GM18507 (cell line): Measurements from ENCODE around the gene ZNF823.
A peak's percentile ranks its signal among the peaks of the same experiment; 100 is the strongest.
"Not testable (repeated sequence)": the region's sequence is repeated elsewhere in the genome, so short reads cannot be mapped to it uniquely, and the experiment has no call there.

Experiments used
- DNase-seq: peaks from one replicate; pipeline ENCODE4 v3.0.0; 2011; ENCODE audit warnings: low read depth; ENCODE audit not compliant: insufficient read length; ENCODE audit errors: extremely low spot score
- FAIRE-seq: peaks from 2 replicates; lab custom pipeline; 2011; peaks lifted over from hg19 to GRCh38; lab: Jason Lieb, UNC

Gene ZNF823

DNA sequence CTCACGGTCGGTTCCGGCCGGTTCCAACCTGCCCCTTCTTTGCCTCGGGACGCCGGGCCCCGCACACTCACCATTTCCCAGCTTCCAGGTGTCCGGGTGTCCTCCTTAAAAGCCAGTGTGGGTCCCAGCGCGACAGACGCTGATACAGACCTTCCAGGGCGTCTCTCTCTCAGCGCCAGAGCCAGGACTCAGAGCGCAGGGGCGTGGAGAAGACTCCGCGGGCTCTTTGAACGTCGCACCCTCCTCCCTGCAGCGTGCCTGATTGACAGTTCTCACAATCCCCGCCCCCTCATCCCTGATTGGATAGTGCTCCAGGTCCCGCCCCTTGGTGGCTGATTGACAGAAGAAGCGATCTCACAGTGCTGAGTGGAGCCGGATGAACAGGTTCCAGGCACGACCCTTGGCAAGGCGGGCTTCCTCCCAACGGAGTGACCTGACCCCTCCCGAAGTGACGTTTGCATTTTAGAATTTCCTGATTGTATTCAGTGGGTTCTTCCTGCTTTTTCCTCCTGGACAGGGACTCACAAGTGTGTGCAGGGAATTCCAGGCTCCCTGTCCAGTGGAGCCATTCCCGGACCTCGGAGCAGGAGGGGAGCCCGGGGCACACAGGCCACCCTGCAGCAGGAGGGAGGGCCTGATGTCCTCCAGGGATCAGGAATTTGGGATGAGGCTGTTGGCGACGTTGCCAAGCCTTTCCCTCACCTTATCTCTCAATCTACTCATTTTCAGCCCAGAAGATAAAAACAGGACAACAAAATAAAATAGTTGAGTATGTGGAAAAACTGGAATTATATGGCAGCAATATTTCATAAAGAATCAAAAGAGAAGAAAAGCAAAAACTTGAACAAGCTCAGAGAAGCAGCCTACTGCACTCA lies at the start of gene ZNF823:
TSS of gene ZNF823 (minus strand) at position 201 of the 875 bp plus-strand sequence. CDS start at position 74, 127 bp downstream.
- FAIRE-seq (peak; percentile 98), DNase-seq (peak; percentile 84)

DNA sequence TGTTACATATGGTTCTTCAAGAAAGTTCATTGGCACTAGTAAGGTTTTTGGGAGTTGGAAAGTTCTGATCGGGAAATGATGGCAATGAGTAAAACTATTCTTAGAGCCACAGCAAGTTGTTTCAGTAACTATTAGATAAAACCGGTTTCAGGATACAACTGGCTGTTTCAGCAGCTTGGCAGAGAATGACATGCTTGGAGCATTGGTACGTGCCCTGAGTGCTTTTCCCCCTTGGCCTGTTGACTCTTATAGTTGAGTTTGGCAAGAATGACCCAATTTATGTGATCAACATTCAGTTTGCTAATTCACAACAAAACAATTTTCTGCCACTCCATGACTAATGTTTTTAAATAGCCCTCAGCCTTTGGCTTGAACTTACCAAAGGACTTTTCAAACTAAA lies 48.8 kb upstream of the ZNF823 start:
- FAIRE-seq (no peak), DNase-seq (no peak)

DNA sequence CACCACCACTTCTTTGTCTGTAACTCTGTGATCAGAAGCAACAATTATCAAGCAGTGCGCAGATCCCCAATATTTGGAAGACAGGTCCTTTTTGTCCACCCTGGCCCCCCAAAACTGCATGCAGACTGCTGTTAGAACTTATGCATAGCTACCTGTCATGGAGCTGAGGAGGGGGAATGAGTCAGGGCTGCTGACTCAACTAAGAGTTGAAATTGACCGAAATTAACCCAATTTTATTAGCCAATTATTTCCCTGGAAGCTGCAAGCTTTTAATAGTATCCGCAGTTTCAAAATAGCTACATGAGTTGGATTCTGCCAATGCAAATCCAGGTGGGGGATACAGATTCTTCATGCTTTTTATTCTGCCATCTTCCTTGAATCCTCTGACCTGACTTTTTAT lies 45.6 kb upstream of the ZNF823 start:
- DNase-seq (no peak), FAIRE-seq (no peak)

DNA sequence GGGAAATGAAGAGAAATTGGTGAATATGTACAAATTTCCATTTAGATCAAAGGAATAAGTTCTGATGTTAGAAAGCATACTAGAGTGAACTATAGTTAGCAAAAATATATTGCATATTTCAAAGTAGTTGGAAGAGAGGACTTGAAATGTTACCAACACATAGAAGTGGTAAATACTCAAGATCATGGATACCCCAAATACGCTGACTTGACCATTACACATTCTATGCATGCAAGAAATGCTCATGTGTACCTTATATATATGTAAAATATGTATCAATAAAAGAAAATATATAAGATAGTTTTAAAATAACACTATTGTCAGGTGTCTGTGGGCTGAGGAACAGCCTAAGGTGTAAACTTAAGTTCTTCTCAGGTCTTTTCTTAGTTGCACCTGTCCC lies 45.0 kb upstream of the ZNF823 start:
- DNase-seq = no peak
- no peak for FAIRE-seq

DNA sequence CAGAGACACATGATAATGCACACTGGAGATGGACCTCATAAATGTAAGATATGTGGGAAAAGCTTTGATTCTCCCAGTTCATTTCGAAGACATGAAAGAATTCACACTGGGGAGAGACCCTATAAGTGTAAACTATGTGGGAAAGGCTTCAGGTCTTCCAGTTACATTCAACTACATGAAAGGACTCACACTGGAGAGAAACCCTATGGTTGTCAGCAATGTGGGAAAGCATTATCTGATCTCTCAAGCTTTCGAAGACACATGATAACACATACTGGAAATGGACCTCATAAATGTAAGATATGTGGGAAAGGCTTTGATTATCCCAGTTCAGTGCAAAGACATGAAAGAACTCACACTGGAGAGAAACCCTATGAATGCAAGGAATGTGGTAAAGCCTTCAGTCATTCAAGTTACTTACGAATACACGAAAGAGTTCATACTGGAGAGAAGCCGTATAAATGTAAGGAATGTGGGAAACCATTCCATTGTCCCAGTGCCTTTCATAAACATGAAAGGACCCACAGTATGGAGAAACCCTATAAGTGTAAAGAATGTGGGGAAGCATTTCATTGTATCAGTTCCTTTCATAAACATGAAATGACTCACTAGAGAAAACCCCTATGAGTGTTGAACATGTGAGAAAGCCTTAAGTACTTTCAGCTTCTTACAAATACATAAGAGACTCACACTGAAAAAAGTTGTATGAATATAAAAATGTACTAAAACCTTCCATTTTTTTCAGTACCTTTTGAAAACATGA lies 42.7 kb upstream of the ZNF823 start:
- no peak for DNase-seq
- no peak for FAIRE-seq

DNA sequence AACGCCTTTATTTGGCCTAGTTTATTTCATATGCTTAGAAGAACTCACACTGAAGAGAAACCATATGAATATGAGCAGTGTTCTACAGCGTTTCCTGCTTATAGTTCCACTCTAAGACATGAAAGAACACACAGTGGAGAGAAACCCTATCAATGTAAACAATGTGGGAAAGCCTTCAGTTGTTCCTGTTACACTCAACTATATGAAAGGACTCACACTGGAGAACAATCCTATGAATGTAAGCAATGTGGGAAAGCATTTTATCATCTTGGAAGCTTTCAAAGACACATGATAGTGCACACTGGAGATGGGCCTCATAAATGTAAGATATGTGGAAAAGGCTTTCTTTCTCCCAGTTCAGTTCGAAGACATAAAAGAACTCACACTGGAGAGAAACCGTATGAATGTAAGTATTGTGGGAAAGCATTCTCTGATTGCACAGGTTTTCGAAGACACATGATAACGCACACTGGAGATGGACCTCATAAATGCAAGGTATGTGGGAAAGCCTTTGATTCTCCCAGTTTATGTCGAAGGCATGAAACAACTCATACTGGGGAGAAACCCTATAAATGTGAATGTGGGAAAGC lies 41.8 kb upstream of the ZNF823 start:
- FAIRE-seq (no peak), DNase-seq (no peak)

DNA sequence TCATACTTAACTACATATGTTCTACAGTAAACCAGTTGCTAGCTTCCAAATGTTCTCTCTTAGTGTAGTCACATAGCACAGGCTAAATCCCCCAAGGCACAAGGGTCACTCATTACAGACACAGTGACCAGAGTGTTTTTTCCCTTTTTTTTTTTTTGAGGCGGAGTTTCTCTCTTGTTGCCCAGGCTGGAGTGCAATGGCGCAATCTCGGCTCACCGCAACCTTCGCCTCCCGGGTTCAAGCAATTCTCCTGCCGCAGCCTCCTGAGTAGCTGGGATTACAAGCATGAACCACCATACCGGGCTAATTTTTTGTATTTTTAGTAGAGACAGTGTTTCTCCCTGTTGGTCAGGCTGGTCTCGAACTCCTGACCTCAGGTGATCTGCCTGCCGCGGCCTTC lies 37.9 kb upstream of the ZNF823 start:
- DNase-seq, FAIRE-seq: not testable (repeated sequence)

DNA sequence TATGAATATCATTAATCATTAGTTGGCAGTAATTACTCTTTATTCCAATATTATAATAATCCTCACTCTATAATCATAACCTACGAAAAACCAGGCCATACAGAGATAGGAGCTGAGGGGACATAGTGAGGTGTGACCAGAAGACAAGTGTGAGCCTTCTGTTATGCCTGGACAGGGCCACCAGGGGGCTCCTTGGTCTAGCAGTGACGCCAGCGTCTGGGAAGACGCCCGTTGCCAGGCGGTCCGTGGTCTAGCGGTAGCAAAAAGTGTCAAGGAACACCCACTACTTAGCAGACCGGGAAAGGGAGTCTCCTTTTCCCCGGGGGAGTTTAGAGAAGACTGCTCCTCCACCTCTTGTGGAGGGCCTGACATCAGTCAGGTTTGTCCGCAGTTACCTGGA lies 32.8 kb upstream of the ZNF823 start:
- not testable (repeated sequence) for DNase-seq, FAIRE-seq

DNA sequence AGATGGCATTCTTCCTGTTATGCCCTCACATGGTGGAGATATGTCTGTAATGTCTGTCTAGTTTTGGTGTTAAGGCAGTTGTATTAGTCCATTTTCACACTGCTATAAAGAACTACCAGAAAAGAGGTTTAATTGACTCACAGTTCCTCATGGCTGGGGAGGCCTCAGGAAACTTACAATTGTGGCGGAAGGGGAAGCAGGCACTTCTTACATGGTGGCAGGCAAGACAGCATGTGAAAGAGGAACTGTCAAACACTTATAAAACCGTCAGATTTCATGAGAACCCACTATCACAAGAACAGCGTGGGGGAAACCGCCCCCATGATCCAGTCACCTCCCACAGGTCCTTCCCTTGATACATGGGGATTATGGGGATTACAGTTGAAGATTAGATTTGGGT lies 31.2 kb upstream of the ZNF823 start:
- FAIRE-seq = no peak
- DNase-seq = no peak

DNA sequence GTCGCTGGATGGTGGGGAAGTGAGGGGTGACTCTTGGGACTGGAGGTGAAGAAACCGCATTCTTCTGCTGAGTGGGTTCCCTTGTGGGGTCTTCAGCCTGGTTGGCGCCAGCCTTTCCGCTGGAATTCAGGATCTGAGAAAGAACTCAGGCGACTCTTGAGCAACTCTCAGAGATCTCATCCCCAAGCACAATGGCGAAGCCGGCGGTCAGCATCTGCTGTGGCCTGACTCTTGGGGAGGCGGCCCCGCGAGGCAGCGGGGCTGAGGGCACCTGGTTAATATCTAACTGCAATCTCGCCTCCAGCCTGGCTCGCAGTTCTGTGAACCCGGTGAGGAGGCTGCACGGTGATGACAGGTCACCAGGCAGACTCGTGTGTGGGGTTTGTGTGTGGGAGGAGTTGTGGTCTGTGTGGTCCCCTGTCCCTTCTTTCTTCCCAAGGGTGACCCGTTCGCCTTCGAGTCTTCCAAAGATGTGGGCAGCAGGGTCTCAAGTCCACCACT lies 28.9 kb upstream of the ZNF823 start:
- DNase-seq (peak; percentile 37), FAIRE-seq (peak; percentile 26)

DNA sequence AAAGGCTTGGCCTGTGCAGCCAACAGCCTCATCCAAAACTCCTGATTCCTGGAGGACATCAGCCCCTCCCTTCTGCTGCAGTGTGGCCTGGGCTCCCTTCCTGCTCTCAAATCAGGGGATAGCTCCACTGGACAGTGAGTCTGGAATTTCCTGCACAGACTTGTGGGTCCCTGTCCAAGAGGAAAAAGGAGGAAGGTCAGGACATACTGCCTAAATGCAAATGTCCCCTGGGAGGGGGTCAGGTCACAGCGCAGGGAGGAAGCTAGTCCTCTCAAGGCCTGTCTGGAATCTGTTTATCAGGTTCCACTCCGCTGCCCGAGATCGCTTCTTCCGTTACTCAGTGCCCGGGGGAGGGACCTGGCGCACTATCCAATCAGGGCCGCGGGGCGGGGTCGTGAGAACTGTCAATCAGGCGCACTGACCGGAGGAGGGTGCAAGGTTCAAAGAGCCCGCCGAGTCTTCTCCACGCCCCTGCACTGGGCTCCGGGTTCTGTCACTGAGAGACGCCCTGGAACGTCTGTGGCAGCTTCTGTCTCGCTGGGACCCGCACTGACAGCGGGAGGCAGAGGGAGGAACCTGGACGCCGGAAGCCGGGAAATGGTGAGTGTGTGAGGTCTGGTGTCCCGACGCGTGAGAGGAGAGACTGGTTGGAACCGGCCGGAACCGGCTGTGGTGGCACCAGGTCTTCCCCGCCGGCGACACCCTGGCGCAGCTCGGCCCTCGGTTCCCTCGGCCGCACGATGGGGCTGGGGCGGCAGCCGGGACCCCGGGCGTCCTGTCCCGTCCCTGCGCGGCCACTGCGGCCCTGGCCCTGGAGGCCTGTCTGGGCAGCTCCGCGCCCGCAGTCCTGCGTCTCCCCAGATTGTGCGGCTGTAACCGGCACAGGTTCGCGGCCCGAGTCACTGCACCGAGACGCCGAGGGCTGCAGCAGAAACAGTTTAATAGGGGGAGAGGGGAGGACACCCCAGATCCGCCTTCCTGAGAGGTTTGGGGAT lies 28.1 kb upstream of the ZNF823 start, which contains the start of gene ZNF441:
TSS of gene ZNF441 (plus strand) at position 404 of the 995 bp plus-strand sequence. CDS start at position 598, 194 bp downstream.
- peak; percentile 96 for FAIRE-seq
- DNase-seq = peak; percentile 87

DNA sequence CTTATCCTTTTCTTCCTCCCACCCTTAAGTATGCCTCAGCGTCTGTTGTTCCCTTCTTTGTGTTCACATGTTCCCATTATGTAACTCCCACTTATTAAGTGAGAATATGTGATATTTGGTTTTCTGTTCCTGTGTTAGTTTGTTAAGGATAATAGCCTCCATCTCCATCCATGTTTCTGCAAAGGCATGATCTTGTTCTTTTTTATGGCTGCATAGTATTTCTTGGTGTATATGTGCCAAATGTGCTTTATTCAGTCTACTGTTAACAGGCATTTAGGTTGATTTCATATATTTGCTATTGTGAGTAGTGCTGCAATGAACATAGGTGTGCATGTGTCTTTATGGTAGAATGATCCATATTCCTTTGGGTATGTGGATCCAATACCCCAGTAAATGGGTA lies 24.9 kb upstream of the ZNF823 start:
- DNase-seq = no peak
- FAIRE-seq = no peak

DNA sequence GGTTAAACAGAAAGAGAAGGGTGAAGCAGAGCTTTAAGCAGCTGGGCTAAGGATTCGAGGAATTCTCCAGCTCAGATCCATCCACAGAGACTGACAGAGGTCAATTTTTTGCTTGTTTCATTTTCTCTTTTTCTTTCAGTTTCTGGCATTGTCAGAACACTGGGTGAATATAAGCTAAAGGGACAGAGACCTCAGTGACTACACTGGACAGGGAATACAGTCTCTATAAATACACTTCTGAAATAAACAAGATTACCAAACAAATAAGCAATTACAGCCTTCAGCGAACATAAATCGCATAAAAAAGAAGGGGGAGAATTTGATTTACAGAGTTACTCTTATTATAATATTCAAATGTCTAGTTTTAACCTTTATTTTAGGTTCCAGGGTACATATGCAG lies 24.4 kb upstream of the ZNF823 start:
- no peak for DNase-seq
- FAIRE-seq = no peak

DNA sequence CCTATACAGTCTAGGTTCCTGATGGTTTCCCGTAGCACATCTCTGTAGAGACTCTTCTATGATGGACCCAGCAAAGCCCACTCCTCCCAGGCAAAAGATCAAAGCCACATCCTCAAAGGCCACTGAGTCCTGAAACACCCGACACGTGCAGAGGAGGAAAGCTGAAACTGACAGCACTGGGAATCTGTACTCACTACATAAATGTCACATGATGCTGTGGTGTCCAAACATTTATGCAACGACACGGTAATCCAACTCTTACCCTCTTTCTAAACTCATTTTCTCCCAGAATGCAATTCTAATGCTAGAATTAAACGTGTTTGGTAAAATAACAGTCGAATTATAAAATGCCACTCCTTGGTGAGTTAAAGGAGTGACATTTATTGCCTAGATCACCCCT lies 21.1 kb upstream of the ZNF823 start:
- no peak for FAIRE-seq
- DNase-seq = no peak

DNA sequence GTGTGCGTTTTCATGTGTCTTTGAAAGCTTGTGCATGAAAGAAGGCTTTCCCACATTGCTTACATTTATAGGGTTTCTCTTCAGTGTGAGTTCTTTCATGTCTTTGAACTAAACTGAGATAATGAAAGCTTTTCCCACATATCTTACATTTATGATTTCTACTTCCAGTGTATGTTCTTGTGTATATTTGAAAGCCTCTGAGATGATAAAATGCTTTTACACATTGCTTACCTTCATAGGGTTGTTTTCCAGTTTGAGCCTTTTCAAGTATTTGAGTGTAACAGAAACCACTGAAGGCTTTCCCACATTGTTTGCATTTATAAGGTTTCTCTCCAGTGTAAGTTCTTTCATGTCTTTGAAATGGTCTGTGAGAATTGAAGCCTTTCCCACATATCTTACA lies 18.2 kb upstream of the ZNF823 start:
- FAIRE-seq (no peak), DNase-seq (no peak)

DNA sequence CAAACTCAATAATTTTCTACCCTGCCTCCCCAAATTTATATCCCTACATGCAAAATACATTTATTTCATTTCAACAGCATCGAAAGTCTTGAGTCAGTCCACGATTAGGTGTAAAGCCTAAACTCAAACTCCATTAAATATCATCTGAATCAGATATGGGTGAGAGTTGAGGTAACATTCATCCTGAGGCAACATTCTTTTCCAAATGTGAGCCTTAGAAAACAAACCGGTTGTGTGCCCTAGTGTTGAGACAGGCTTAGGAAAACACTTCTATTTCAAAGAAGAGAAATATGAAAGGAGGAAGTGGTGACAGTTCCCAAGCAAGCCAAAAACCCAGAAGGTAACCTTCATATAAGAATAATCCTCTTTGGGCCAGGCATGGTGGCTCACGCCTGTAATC lies 15.9 kb upstream of the ZNF823 start:
- FAIRE-seq (no peak), DNase-seq (no peak)

DNA sequence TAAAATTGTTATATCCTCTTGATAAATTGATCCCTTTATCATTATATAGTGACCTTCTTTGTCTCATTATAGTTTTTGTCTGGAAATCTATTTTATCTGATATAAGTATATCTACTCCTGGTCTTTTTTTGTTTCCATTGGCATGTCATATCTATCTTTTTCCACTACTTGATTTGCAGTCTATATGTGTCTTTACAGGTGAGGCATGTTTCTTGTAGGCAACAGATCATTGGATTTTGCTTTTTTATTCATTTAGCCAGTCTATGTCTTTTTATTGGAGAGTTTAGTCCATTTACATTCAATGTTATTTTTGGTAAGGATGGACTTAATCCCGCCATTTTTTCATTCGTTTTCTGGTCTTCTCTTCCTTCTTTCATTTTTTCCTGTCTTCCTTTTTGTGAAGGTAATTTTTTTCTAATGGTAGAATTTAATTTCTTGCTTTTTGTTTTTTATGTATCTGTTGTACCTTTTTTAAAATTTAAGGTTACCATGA lies 13.5 kb upstream of the ZNF823 start:
- DNase-seq (no peak), FAIRE-seq (no peak)

DNA sequence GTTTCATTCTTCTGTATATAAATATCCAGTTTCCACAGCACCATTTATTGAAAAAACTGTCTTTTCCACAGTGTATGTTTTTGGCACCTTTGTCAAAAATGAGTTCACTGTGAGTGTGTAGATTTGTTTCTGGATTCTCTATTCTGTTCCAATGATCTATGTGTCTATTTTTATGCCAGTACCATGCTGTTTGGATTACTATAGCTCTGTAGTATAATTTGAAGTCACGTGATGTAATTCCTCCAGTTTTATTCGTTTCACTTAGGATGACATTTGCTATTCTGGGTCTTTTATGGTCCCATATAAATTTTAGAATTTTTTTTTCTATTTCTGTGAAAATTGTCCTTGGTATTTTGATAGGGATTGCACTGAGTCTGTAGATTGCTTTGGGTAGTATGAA lies 11.0 kb upstream of the ZNF823 start:
- FAIRE-seq (no peak), DNase-seq (no peak)

DNA sequence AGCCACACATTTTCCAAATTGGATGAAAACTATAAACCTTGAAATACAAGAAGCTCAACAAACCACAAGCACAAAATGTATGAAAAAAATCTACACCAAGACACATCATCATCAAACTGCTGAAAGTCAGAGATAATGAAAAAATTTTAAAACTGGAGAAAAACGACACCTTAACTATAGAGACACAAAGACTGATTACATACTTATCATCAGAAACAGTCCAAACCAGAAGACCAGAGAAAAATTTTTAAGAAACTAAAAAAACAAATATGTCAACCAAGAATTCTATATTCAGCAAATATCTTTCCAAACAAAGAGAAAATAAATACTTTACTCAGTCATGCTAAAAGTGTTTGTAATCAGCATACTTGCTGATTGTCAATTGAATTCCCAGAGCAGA lies 8.5 kb upstream of the ZNF823 start:
- FAIRE-seq = no peak
- DNase-seq = no peak
